Pulmonary artery endothelial cell (primary cell): ENCODE measurements around the gene ARMC3. TPM values are rescaled to one million over a fixed set of nuclear protein-coding genes. Genes with fewer than 3 reads are reported as not detected.

ENCODE experiments used
- DNase-seq: peaks from one replicate; pipeline ENCODE4 v3.0.0-alpha.2; 2011; ENCODE audit warnings: low read depth, low spot score
- total RNA-seq: library from RNA; depleted of rRNA; stranded (reverse); fragments of >200 nt; gene quantifications from 2 replicates; pipeline ENCODE4 v1.2.3, GENCODE V29; 2014

ARMC3 gene
- total RNA-seq, 1 donor from 2014 or later, result not detected

- no peak for DNase-seq
Measured at GRCh38 chr10:22990443-22990842, 62.6 kb downstream of the ARMC3 start.

DNA sequence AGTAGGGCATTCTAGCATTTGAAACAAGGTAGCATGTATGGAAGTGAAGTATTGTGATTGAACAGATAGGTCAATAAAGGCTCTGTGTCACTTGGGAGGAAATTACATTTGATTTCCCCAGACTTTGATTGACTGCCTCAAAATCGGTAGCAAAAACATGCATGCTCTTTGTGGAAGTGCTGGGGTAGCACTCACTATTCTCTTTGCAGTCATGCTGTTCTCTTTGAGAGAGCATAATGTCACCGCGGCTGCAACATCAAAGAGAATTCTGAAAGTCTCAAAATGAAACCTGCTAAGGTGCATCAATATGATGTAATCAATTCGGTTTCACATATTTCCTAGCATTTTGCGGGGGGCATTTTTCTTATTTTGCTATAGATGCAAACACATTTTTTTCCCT lies 64.2 kb downstream of the ARMC3 start:
- no peak for DNase-seq

GRCh38 chr10:22992621-22993020 lies 64.8 kb downstream of the ARMC3 start:
- DNase-seq, result no peak

DNA sequence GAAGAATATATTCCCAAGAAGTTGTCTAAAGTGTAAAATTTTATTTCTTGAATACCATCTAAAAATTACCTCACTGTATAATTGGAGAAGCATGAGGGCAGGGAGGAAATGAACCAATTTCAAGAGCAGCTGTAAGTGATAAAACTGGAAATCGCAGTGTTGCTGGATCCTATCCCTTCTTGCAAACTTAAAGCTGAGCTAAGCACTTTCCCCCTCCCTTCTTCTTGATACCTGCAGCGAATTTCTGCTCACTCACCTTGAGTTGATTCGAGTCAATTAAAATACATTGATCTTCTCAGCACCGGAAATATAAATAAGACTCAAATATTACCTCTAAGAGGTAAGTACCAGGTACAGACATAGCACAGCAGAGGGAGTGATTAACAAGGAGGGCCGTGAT lies 65.5 kb downstream of the ARMC3 start:
- no peak for DNase-seq

- no peak for DNase-seq
Measured at GRCh38 chr10:22997096-22997495, 69.2 kb downstream of the ARMC3 start.

DNA sequence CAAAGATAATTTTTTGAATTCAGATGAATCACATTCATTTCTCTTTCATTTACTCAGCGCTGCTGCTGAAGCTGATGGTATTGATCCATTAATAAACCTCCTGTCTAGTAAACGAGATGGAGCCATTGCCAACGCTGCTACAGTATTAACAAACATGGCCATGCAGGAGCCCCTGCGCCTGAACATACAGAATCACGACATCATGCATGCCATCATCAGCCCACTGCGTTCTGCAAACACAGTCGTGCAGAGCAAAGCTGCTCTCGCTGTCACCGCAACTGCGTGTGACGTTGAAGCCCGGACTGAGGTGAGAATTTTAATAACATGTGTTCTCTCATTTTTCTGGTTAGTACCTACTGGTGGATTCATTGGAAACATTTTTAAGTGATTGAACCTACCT lies 70.2 kb downstream of the ARMC3 start:
- no peak for DNase-seq

DNA sequence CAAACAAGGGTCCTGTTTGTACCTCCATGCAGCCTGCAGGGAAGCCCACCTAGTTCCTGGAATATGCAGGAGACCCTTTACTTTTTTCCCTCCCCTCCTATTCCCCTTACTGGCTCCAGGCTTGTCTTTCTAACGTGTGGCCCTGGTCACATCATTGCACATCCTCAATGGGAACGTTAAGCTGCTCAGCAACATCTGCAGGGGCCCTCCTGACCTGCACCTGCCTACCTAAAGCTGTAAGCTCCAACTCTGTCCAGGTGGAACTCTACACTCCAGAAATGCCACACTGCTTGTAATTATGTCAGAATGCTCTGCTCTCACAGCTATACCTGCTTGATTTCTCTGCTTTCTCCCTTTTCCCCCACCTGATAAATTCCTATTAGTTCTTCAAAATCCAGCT lies 72.1 kb downstream of the ARMC3 start:
- no peak for DNase-seq

DNA sequence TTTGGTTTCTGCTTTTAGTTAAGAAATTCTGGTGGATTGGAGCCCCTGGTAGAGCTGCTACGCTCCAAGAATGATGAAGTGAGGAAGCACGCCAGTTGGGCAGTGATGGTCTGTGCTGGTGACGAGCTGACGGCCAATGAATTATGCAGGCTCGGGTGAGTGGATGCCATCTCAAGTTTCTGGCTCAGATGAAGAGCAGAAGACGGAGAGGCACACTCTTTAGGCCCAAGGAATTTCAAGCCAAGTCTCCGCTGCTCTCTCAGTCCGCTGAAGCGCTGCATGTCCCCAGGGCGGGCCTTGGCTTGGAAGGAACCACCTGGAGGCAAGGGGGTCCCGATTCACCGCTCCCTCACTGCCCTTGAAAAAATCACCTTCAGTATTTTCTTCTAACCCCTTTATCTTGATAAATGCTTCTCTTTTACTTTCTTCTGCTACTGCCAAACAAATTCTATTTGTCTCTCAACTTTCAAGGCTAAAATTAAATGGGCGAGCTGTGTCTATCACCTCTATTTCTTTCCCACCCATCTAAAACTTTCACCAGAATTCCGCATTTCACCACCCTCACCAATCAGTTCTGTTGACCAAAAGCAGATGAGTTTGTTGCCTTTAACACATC lies 74.2 kb downstream of the ARMC3 start:
- DNase-seq, result no peak

DNA sequence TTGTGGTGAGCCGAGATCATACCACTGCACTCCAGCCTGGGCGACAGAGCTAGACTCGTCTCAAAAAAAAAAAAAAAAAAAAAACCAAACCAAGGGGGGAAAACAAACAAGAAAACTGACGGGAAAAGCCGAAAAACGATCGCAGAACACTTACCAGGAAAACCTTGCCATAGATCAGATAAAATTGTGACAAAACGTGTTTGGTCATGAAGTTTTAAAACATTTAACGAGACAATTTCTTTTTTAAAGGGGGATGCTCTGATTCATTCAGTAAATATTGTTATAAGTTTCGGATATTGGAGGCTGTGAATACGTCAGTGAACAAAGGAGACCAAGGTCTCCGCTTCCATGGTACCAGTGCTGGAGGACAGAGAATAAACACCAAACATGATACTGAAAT lies 77.3 kb downstream of the ARMC3 start:
- no peak for DNase-seq

GRCh38 chr10:23013581-23014335 lies 85.9 kb downstream of the ARMC3 start:
- DNase-seq, result no peak

DNA sequence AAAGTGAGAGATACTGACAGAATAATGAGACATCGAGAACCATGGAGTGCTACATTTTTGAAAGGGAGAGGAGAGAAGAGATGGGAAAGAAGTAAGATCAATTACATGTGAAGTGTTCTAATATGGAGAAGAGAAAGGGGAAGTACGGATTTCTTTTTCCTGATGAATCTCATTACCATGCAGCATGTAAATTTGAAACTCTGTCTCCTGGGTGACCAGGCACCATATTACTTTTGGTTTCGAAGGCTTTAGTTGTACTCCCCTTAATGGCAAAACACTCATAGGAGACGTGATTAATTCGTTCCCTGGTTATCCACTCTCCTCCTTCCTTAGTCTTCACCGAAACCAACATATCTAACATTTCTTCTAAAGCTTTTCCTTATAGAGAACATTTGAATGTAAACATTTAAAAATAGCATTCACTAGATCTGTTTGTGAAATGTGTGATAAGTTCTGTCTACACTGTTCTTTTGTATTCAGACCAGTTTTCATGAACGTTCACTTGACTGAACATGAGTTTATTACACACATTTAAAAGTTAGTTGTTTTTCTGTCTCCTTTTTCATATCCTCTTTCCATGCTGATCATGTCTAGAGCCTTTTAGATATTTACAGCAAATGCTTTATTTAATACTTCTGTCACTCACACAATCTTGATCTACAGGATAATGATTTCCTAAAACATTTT lies 87.3 kb downstream of the ARMC3 start:
- no peak for DNase-seq

DNA sequence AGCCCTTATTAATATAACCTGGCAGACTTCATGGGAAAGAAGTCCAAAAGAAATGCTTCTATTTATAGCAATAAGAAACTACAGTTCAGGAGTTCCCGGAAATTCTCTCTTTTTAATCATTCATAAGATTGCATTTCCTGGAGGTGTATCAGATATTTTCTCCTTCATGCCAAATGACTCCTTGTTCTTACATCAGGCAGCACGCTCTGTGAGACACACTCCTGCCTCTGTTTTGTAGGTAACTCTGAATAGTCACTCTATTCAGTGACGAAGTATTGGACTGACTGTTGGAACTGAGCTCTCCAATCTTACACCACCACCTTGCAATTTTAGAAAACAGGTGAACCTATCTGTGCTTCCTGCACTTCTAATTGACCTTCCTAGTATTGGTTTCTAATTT lies 88.8 kb downstream of the ARMC3 start:
- no peak for DNase-seq

GRCh38 chr10:23019633-23020032 lies 91.8 kb downstream of the ARMC3 start:
- no peak for DNase-seq

- DNase-seq, result no peak
Measured at GRCh38 chr10:23021430-23021829, 93.6 kb downstream of the ARMC3 start.

DNA sequence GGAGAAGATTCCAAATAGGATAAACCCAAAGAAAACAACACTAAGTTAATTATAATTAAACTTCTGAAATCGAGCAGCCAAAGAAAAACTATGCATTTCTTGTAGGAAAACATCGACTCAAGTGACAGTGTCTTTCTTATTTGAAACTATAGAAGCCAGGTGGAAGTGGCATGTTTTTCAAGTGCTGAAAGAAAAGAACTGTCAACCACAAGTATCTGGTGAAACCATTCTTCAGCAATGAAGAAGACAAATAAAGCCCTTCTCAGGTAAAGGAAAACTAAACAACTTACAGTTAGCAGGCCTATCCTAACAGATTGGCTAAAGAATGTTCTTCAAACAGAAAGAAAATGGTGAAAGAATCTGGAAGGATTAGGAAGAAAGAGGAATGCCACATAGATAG lies 96.1 kb downstream of the ARMC3 start:
- no peak for DNase-seq

DNA sequence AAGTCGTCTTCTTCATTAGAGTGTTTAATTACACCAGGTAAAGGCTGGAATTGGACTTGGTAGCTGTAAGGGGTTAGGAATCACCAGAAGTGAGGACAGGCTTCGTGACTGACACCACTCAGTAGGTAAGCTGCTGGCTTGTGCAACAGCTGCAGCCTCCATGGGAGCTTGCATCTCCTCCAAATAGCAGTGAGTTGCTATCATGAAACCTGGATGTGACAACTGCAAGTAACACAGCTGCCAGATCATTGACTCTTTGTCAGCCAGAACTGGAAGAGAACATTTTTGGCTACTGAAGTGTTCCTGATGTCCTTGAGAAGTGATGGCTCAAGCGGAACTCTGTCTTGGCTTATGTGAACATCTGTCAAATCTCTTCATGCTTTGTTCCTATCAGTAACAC lies 103.5 kb downstream of the ARMC3 start:
- no peak for DNase-seq

DNA sequence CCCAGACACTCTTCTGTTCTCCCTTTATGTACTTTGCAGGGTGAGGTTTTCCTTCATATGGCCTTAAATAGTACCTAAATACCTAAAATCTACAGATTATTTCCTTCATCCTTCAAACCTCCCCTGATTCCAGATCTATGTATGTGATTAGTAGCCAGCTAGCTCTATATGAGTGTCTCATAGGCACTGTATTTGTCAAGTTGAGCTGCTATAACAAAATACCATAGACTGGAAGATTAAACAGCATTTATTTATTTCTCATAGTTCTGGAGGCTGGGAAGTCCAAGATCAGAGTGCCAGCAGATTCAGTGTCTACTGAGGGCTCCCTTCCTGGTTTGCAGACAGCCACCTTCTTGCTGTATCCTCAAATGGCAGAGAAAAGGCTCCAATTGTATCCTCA lies 106.9 kb downstream of the ARMC3 start:
- DNase-seq, result no peak

GRCh38 chr10:23035569-23035968 lies 107.7 kb downstream of the ARMC3 start:
- DNase-seq, result no peak

GRCh38 chr10:23037152-23037551 lies 109.3 kb downstream of the ARMC3 start:
- DNase-seq, result no peak

- DNase-seq, result no peak
Measured at GRCh38 chr10:23037561-23037960, 109.7 kb downstream of the ARMC3 start.

- DNase-seq, result no peak
Measured at GRCh38 chr10:23038172-23038571, 110.3 kb downstream of the ARMC3 start.

DNA sequence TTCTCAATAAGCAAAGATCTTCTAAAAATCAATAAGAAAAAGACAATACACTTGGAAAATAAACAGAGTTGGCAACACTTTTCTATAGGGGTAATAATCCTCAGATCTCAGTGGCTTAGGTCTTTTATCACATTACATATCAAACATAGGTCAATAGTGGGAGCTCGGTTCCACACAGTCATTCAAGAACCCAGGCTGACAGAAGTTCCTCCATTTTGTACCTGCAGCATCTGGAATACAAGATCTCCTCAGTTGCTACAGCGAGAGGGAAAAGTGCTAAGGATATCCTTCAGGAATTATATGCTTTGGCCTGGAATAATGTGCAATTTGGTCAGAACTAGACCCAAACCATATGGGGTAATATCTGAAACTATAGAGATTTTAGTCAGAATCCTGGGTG lies 112.1 kb downstream of the ARMC3 start:
- DNase-seq, result no peak

DNA sequence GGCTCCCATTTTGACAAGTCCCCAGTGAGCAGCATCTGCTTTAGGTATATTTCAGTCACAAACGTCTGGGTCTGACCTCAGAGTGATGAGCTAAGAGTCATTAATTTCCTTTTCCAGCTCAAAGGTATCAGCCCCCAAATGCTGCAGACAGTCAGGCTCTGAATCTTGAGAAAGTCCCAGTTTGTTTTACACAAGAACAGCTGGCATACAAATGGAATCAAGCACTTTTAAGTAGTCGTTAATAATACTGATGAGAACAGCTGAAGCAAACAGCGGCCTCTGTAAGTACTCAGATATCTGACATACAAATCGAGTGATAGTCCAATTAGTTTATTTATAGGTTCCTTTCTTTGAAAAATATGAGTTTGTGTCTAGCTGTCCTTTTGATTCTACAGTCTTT lies 118.2 kb downstream of the ARMC3 start:
- no peak for DNase-seq
